Fibroblast of pulmonary artery (primary cell): ENCODE results near the gene CBARP.

Experiments used
- DNase-seq: peaks from one replicate; pipeline ENCODE4 v3.0.0-alpha.2; 2010; ENCODE audit warnings: low read depth
- H3K4me3 ChIP-seq: replicated peaks from 2 replicates; pipeline ENCODE4 v1.5.1; 2011; ENCODE audit warnings: low read depth, mild to moderate bottlenecking, control low read depth, low read length, moderate library complexity
- TF ChIP-seq, protein P1 (sequence below): IDR thresholded peaks from 2 replicates; pipeline ENCODE4 v1.5.1; 2011; ENCODE audit warnings: mild to moderate bottlenecking, control low read depth, low read length, inconsistent platforms; ENCODE audit errors: missing control alignments

CBARP gene

DNA sequence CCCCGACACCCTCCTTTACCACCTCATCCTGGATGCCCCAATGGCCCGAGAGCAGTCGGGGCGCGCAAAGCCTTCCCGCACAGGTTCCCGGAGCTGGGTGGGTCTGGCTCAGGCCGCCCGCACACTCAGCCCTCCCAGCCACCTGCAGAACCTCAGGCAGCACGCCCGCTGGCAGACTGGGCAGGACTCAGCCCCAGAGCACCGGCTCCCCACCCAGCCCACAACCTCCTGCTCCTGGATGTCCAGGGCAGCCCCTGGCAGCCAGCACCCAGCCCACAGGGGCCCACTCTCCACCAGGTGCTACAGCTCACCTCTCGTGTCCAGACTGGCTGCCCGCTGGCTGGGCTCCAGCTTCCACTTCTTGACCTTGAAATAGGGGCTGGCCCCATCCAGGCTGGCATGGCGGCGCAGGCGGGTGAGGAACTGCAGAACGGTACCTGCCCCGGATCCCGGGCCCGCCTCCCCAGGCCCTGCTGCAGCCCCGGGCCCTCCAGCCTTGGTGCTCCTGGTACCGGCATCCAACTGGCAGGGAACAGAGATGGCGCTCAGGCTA lies 4.6 kb downstream of the CBARP start:
- DNase-seq = no peak
- no peak overlapping the region for H3K4me3 ChIP-seq
- TF ChIP-seq, protein P1, sequence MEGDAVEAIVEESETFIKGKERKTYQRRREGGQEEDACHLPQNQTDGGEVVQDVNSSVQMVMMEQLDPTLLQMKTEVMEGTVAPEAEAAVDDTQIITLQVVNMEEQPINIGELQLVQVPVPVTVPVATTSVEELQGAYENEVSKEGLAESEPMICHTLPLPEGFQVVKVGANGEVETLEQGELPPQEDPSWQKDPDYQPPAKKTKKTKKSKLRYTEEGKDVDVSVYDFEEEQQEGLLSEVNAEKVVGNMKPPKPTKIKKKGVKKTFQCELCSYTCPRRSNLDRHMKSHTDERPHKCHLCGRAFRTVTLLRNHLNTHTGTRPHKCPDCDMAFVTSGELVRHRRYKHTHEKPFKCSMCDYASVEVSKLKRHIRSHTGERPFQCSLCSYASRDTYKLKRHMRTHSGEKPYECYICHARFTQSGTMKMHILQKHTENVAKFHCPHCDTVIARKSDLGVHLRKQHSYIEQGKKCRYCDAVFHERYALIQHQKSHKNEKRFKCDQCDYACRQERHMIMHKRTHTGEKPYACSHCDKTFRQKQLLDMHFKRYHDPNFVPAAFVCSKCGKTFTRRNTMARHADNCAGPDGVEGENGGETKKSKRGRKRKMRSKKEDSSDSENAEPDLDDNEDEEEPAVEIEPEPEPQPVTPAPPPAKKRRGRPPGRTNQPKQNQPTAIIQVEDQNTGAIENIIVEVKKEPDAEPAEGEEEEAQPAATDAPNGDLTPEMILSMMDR = no peak

DNA sequence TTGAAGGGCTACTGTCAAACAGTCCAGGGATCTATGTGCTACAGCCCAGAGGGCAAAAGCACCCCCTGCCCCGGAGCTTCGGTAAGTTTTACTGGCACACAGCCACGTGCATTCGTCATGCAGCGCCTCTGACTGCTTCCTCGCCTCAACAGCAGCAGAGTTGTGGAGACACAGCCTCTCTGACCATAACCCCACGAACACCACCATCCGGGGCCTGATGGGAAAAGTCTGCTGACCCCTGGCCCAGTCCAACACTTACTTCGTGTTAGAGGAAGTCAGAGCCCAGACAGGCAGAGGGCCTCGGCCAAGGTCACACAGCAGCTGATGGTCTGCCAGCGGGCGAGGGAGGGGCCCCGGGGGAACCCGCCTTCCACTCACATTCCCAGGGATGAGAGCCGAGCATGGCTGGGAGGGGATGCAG lies 5.1 kb downstream of the CBARP start:
- no peak overlapping the region for H3K4me3 ChIP-seq
- peak; percentile 69 for DNase-seq
- TF ChIP-seq, protein P1 = no peak

DNA sequence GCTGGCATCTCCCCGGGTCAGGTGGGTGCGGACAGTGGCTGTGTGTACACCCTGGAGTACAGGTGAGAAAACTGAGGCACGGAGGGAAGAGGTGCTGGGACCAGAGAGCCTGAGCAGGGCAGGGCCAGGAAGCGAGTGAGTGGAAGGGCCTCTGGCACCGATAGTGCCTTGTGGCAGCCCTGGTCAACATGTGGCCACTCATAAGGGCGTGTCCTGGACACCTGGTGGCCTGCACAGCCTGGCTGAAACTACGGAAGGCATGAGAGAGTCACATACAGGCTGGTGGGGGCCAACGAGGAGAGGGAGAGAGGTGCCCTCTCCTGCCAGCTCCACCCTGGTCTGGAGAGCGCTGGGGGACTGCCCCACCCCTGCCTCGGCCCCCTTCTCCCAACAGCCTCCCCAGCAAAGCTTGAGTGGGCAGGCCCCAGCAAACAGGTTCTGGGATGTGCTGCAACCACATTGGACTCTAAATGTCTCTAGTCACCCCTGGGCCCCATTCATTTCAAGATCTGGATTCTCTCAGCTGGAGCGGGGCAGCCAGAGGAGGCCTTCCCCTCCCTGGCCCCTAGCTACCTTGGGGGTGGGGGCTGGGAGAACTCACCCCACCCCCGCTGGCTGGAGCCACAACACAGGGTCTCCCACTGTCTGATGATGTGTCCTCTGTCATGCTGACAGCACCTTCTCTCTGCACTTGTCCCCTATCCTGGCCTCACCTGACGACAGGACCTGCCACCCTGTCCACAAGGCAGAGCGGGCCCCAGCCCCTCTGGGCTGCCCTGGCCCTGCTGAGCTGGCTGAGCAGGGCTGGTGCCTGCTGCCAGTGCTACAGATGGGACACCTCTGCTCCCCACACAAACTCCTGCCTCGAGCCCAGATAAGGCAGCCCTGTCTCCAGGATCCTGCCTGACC lies 5.8 kb downstream of the CBARP start:
- no peak overlapping the region for H3K4me3 ChIP-seq
- no peak for DNase-seq

DNA sequence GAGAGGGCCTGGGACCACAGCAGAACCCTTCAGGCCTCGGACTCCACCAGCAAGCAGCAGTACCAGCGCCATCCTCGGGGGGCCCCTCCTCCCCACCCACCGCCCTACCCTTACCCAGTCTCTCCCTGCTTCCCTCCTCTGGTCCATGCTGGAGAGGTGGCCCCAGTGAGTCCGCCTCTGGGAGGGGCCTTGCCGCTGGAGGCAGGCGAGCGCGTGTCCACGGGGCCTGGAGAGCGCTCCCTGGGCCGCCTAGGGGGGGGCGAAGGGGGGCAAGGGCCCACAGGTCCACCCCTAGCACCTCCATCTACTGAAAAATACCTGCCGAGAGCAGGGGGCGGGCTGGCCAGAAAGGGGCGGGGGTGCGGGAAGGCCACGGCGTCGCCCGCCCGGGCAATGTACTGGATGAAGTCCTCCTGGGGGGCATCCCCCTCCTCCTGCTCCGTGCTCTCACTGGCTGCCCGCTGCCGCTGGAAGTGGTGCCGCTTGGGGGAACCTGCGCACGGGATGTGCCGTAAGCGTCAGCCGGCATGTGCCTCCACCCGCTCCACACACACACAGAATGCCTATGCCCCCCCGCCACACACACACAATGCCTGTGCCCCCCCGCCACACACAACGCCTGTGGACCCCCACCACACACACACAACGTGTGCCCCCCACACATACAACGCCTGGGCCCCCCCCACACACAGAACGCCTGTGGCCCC lies 6.9 kb downstream of the CBARP start:
- TF ChIP-seq, protein P1 = no peak
- no peak for DNase-seq
- no peak overlapping the region for H3K4me3 ChIP-seq

More for the DNA sequence above, 5.8 kb downstream of the CBARP start:
- TF ChIP-seq, protein P1 = no peak

DNA sequence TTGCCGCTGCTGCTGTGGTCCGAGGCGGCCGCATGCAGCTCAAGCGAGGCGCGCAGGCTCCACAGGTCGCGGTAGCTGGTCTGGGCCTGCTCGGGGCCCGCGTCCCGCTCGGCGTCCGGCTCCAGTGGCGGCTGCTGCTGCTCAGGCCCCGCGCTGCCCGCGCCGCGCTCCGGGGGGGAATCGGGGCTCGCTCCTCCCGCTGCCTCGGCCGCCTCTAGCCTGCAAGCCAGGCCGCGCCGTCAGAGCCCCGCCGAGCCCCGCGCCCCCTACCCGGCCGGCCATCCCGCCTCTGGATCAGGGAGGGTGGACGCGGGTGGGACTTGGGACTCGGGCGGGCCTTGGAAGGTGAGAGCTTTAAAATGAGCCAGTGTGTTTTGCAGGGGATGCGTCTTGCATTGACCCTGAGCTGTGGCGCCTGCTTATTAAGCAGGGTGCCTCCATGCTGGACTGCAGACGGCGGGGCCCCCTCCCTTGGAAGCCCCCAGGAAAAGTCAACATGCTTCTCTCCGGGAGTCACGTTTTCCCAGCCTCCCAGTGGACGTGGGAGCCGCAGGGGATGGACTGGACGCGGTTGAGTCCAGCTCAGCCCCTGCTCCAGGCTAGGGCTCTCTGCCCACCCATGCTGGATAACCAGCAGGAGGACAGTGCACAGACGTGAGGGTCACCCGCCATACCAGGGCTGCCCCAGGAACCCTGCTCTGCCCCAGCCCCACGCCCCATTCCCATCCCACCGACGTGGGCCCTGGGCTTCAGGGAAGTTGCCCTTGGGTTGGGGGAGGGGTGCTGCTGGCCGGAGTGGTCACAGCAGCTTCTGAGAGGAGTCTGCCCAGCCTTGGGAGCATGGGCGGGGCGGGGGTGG lies 7.7 kb downstream of the CBARP start:
- H3K4me3 ChIP-seq = no peak overlapping the region
- TF ChIP-seq, protein P1 = no peak
- DNase-seq = no peak
